GM20431 (cell line): ENCODE data around the gene DNAJB2.

Experiments
- in situ Hi-C: fragments of 300-500 bp; cut with MseI, MboI; formaldehyde crosslinking; loops from one replicate; pipeline ENCODE4 v1.15.0; 2020; ENCODE audit warnings: low sequenced_read_pairs; ENCODE audit not compliant: unreplicated experiment

DNAJB2 gene

GRCh38 chr2:219279151-219279915 is at the start of gene DNAJB2:
DNAJB2 (plus strand) TSS chr2:219279366; CDS start chr2:219279834, 468 bp downstream.
- in situ Hi-C loops: no loop called here

GRCh38 chr2:219230059-219230540 is 49.1 kb upstream of the DNAJB2 start:
- in situ Hi-C loops: no loop called here

GRCh38 chr2:219234331-219234730 is 44.8 kb upstream of the DNAJB2 start:
- in situ Hi-C loops: no loop called here

GRCh38 chr2:219243291-219243761 is 35.8 kb upstream of the DNAJB2 start:
- in situ Hi-C loops: no loop called here

GRCh38 chr2:219244789-219245147 is 34.4 kb upstream of the DNAJB2 start:
- in situ Hi-C loops: no loop called here

- in situ Hi-C loops: no loop called here
These were observed 33.8 kb upstream of the DNAJB2 start, which contains the start of the genes GLB1L and STK16 for GRCh38 chr2:219245148-219245898. GLB1L (minus strand) TSS chr2:219245444; CDS start chr2:219243573, 1,871 bp downstream. STK16 (plus strand) TSS chr2:219245479; CDS start chr2:219246000, 521 bp downstream.

GRCh38 chr2:219245899-219246230 is 33.3 kb upstream of the DNAJB2 start:
- in situ Hi-C loops: no loop called here

GRCh38 chr2:219246559-219246958 is 32.6 kb upstream of the DNAJB2 start:
- in situ Hi-C loops: no loop called here

GRCh38 chr2:219247678-219248642 is 31.2 kb upstream of the DNAJB2 start:
- in situ Hi-C loops: no loop called here

GRCh38 chr2:219248845-219249202 is 30.3 kb upstream of the DNAJB2 start:
- in situ Hi-C loops: no loop called here

GRCh38 chr2:219249203-219249980 is 29.8 kb upstream of the DNAJB2 start:
- in situ Hi-C loops: no loop called here

GRCh38 chr2:219250049-219250781 is 29.0 kb upstream of the DNAJB2 start:
- in situ Hi-C loops: no loop called here

GRCh38 chr2:219251656-219252055 is 27.5 kb upstream of the DNAJB2 start:
- in situ Hi-C loops: no loop called here

- in situ Hi-C loops: no loop called here
These were observed 27.1 kb upstream of the DNAJB2 start for GRCh38 chr2:219252084-219252483.

- in situ Hi-C loops: no loop called here
These were observed 26.6 kb upstream of the DNAJB2 start for GRCh38 chr2:219252570-219252899.

GRCh38 chr2:219252900-219253752 is 26.0 kb upstream of the DNAJB2 start, which contains the start of gene TUBA4B:
TUBA4B (plus strand) TSS chr2:219253243; CDS start chr2:219253408, 165 bp downstream.
- in situ Hi-C loops: no loop called here

- in situ Hi-C loops: no loop called here
These were observed 25.2 kb upstream of the DNAJB2 start, which contains the start of gene TUBA4A for GRCh38 chr2:219253753-219254589. TUBA4A (minus strand) TSS chr2:219253918; CDS start chr2:219253858, 60 bp downstream.
